ENCODE data around the gene P2RX3.

- TF ChIP-seq MAX (IDR thresholded peaks at IDR 0.05) (no peak), RAD21 (IDR thresholded peaks at IDR 0.05; ENCODE audit: low read depth) (no peak), REST (IDR thresholded peaks at IDR 0.05; ENCODE audit: low read depth) (no peak), EP300 (IDR thresholded peaks at IDR 0.05; ENCODE audit: borderline replicate concordance) (no peak), FOXM1 (IDR thresholded peaks at IDR 0.05; ENCODE audit: borderline replicate concordance, low read depth) (no peak), CREB1 (IDR thresholded peaks at IDR 0.05; ENCODE audit: low read depth) (no peak)
These were observed 16.5 kb upstream of the P2RX3 start for GRCh38 chr11:57321388-57322255.
